ENCODE data around the gene NATD1.
"Not testable (repeated sequence)": the region's sequence is repeated elsewhere in the genome, so short reads cannot be mapped to it uniquely, and the experiment has no call there.

The NATD1 gene

GRCh38 chr17:21231533-21231932 lies 21.7 kb downstream of the NATD1 start:
- H3K79me2 ChIP-seq (ENCODE audit: insufficient read depth, low read depth): no peaks in the 10 kb centered on the region
- H4K20me1 ChIP-seq (ENCODE audit: insufficient read depth): no peaks in the 10 kb centered on the region
- H2AFZ ChIP-seq (ENCODE audit: low read depth): no peak overlapping the region
- no peak overlapping the region for H3K4me3 ChIP-seq (IDR thresholded peaks at IDR 0.05; ENCODE audit: insufficient read depth, low read depth, low read length)
- no peaks in the 10 kb centered on the region for H3K36me3 ChIP-seq (ENCODE audit: insufficient read depth)
- no peaks in the 10 kb centered on the region for H3K27me3 ChIP-seq (ENCODE audit: insufficient read depth, low read depth)
- no peak for TF ChIP-seq CTCF (conservative IDR thresholded peaks at IDR 0.05; ENCODE audit: low read depth, low read length)
- no peak overlapping the region for H3K9ac ChIP-seq
- no peak overlapping the region for H3K27ac ChIP-seq
- no peak overlapping the region for H3K4me2 ChIP-seq
- no peaks in the 10 kb centered on the region for H3K4me1 ChIP-seq (ENCODE audit: low read depth, poor library complexity, severe bottlenecking)

DNA sequence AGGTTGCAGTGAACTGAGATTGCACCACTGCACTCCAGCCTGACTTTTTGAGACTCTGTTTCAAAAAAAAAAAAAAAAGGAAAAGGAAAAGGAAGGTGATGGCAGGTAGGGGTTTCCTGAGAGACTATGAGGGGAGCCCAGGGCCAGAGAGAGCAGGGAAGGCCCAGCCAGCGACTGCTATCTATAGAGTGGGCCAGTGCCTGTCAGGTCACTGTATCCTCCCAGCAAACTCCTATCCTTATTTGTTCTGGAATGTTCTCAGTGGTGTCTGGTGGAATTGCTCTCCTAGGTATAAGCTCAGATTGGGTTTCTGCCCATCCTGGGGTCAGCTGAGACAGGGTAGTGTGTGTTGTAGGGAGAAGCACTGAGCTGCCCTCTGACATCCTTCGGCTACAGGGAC lies 24.4 kb downstream of the NATD1 start:
- Histone ChIP-seq H3K36me3 (ENCODE audit: insufficient read depth) (no peaks in the 10 kb centered on the region), H4K20me1 (ENCODE audit: insufficient read depth) (no peaks in the 10 kb centered on the region), H3K4me1 (ENCODE audit: low read depth, poor library complexity, severe bottlenecking) (no peaks in the 10 kb centered on the region), H3K4me2 (no peak overlapping the region), H2AFZ (ENCODE audit: low read depth) (no peak overlapping the region), H3K4me3 (IDR thresholded peaks at IDR 0.05; ENCODE audit: insufficient read depth, low read depth, low read length) (no peak overlapping the region), H3K27me3 (ENCODE audit: insufficient read depth, low read depth) (no peaks in the 10 kb centered on the region), H3K79me2 (ENCODE audit: insufficient read depth, low read depth) (no peaks in the 10 kb centered on the region), H3K9ac (no peak overlapping the region), H3K27ac (no peak overlapping the region)
- no peak for TF ChIP-seq CTCF (conservative IDR thresholded peaks at IDR 0.05; ENCODE audit: low read depth, low read length)

GRCh38 chr17:21228111-21228510 lies 25.1 kb downstream of the NATD1 start:
- no peaks in the 10 kb centered on the region for H3K79me2 ChIP-seq (ENCODE audit: insufficient read depth, low read depth)
- no peaks in the 10 kb centered on the region for H3K36me3 ChIP-seq (ENCODE audit: insufficient read depth)

DNA sequence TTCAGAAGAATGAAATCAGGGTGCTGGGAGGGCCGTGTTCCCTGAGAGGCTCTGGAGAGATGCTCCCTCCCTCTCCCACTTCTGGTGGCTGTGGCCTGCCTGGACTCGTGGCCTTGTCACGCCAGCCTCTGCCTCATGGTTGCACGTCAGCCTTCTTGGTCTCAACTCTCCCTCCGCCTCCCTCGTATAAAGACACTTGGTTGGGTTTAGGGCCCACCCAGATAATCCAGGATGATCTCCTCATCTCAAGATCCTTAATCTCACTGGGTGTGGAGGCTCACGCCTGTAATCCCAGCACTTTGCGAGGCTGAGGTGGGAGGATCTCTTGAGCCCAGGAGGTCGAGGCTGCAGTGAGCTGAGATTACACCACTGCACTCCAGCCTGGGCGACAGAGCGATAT lies 25.9 kb downstream of the NATD1 start:
- not testable (repeated sequence) for H3K36me3 ChIP-seq (ENCODE audit: insufficient read depth); H3K4me2 ChIP-seq; H3K27me3 ChIP-seq (ENCODE audit: insufficient read depth, low read depth); H3K4me3 ChIP-seq (IDR thresholded peaks at IDR 0.05; ENCODE audit: insufficient read depth, low read depth, low read length); H3K79me2 ChIP-seq (ENCODE audit: insufficient read depth, low read depth); H2AFZ ChIP-seq (ENCODE audit: low read depth); H3K9ac ChIP-seq; H4K20me1 ChIP-seq (ENCODE audit: insufficient read depth); H3K27ac ChIP-seq; H3K4me1 ChIP-seq (ENCODE audit: low read depth, poor library complexity, severe bottlenecking)

More at GRCh38 chr17:21228111-21228510, 25.1 kb downstream of the NATD1 start:
- H3K4me3 ChIP-seq (IDR thresholded peaks at IDR 0.05; ENCODE audit: insufficient read depth, low read depth, low read length): no peak overlapping the region
- TF ChIP-seq CTCF (conservative IDR thresholded peaks at IDR 0.05; ENCODE audit: low read depth, low read length): no peak
- no peak overlapping the region for H3K9ac ChIP-seq
- H3K4me2 ChIP-seq: no peak overlapping the region
- no peaks in the 10 kb centered on the region for H4K20me1 ChIP-seq (ENCODE audit: insufficient read depth)
- no peaks in the 10 kb centered on the region for H3K4me1 ChIP-seq (ENCODE audit: low read depth, poor library complexity, severe bottlenecking)
- H2AFZ ChIP-seq (ENCODE audit: low read depth): no peak overlapping the region
- no peaks in the 10 kb centered on the region for H3K27me3 ChIP-seq (ENCODE audit: insufficient read depth, low read depth)
- H3K27ac ChIP-seq: no peak overlapping the region

- no peak for TF ChIP-seq CTCF (conservative IDR thresholded peaks at IDR 0.05; ENCODE audit: low read depth, low read length)
- Histone ChIP-seq H3K4me3 (IDR thresholded peaks at IDR 0.05; ENCODE audit: insufficient read depth, low read depth, low read length) (no peak overlapping the region), H3K79me2 (ENCODE audit: insufficient read depth, low read depth) (no peaks in the 10 kb centered on the region), H4K20me1 (ENCODE audit: insufficient read depth) (no peaks in the 10 kb centered on the region), H3K4me1 (ENCODE audit: low read depth, poor library complexity, severe bottlenecking) (no peaks in the 10 kb centered on the region), H3K36me3 (ENCODE audit: insufficient read depth) (no peaks in the 10 kb centered on the region), H3K4me2 (no peak overlapping the region), H2AFZ (ENCODE audit: low read depth) (no peak overlapping the region), H3K27ac (no peak overlapping the region), H3K9ac (no peak overlapping the region), H3K27me3 (ENCODE audit: insufficient read depth, low read depth) (no peaks in the 10 kb centered on the region)
These were observed 30.1 kb downstream of the NATD1 start for GRCh38 chr17:21223086-21223485.

All from KMS-11 (cell line).